Measurements from ENCODE around the gene TPPP2.
"Not testable (repeated sequence)": the region's sequence is repeated elsewhere in the genome, so short reads cannot be mapped to it uniquely, and the experiment has no call there.

The TPPP2 gene

GRCh38 chr14:21029917-21030316 is at the start of gene TPPP2:
TSS of gene TPPP2 (plus strand) at chr14:21030217. CDS start at chr14:21030582, 365 bp downstream.
- no peak for FAIRE-seq

- no peak for FAIRE-seq
Measured at GRCh38 chr14:20980906-20981305, 49.1 kb upstream of the TPPP2 start.

GRCh38 chr14:20982646-20983369 is 47.2 kb upstream of the TPPP2 start:
- FAIRE-seq = no peak

- FAIRE-seq = not testable (repeated sequence)
Measured at GRCh38 chr14:20985650-20986049, 44.4 kb upstream of the TPPP2 start.

GRCh38 chr14:20986811-20987210 is 43.2 kb upstream of the TPPP2 start:
- FAIRE-seq = no peak

GRCh38 chr14:20988717-20989470 is 41.1 kb upstream of the TPPP2 start:
- no peak for FAIRE-seq

- FAIRE-seq = no peak
Measured at GRCh38 chr14:20989471-20989786, 40.6 kb upstream of the TPPP2 start.

- FAIRE-seq = no peak
Measured at GRCh38 chr14:20989787-20990600, 40.0 kb upstream of the TPPP2 start, which contains the start of gene METTL17. TSS of gene METTL17 (plus strand) at chr14:20989980. CDS start at chr14:20990003, 23 bp downstream.

- no peak for FAIRE-seq
Measured at GRCh38 chr14:20996521-20996920, 33.5 kb upstream of the TPPP2 start.

GRCh38 chr14:20997115-20997514 is 32.9 kb upstream of the TPPP2 start:
- no peak for FAIRE-seq

GRCh38 chr14:20997564-20997963 is 32.5 kb upstream of the TPPP2 start:
- FAIRE-seq = no peak

- FAIRE-seq = no peak
Measured at GRCh38 chr14:20998139-20998538, 31.9 kb upstream of the TPPP2 start.

- FAIRE-seq = no peak
Measured at GRCh38 chr14:20998674-20999366, 31.2 kb upstream of the TPPP2 start, which contains the start of gene SLC39A2. TSS of gene SLC39A2 (plus strand) at chr14:20999293. CDS start at chr14:20999447, 154 bp downstream.

- no peak for FAIRE-seq
Measured at GRCh38 chr14:20999591-20999990, 30.4 kb upstream of the TPPP2 start.

GRCh38 chr14:21001218-21001617 is 28.8 kb upstream of the TPPP2 start:
- no peak for FAIRE-seq

- FAIRE-seq = no peak
Measured at GRCh38 chr14:21003788-21004346, 26.1 kb upstream of the TPPP2 start.

- not testable (repeated sequence) for FAIRE-seq
Measured at GRCh38 chr14:21009721-21010120, 20.3 kb upstream of the TPPP2 start.

- no peak for FAIRE-seq
Measured at GRCh38 chr14:21011136-21011535, 18.9 kb upstream of the TPPP2 start.

GRCh38 chr14:21014761-21015190 is 15.2 kb upstream of the TPPP2 start:
- FAIRE-seq = no peak

GRCh38 chr14:21015312-21015711 is 14.7 kb upstream of the TPPP2 start:
- FAIRE-seq = no peak

- no peak for FAIRE-seq
Measured at GRCh38 chr14:21016413-21017190, 13.4 kb upstream of the TPPP2 start.

Measured in colon (tissue), 2 donors.